ENCODE results near the gene DBNL.

The DBNL gene

DNA sequence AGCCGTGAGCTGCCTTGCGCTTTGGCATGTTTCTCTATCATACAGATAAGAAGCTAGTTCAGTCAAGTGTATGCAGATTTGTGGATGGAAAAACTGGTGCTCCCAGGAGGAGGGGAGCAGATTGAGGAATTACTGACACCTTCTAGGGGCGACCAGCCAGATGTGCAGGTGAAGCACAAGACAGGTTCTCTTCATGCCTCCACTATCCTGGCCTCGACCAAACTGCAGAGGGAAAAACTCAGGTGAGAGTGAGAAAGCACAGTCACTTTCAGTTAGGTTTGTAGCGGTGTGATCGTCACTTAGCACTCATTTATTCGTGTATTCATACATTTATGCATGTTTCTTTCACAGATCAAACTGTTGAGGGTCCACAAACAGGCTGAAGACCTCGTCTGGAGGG is 600 bp upstream of the DBNL start:
- no peak for DNase-seq

DNA sequence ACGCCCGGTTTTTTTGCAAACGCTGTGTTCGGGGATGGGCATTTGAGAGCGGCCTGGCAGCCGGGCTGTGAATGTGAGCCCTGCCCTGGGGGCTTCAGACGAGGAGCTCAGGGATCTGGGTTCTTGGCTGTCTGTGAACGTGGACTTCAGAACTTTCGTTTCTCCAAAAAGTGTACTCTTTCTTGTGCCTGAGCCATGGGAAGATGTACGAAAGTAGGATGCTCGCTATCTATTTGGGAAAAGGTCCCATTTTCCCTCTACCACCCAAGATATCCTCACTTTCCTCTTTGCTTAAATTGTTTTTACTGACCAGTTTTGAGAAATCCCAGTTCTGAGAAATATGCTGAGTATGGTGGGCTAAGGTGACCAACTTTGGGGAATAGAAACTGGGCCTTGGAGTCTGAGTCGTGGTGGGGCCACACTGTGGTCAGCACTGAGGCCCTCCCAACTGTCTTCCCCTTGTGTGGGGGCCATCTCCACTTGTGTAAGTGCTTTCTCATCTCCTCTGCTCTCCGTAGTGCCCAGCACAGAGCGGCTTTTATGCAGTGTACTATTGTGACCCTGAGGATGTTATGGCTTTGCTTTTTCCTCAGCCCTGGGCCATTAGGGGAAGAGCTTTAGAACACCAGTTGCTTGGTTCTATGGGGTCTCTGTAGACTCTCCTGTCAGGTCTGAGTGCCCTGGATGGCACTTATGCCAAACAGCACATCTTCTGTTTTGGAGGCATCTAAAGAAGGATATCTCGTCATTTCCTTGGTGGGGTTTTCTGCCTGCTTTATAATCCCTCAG is 918 bp downstream of the DBNL start:
- peak in 1 of 2 donors; percentile 37 for DNase-seq

- peak; percentile 73 to 82 for DNase-seq
Observed at GRCh38 chr7:44046321-44047061, 2.0 kb downstream of the DBNL start.

GRCh38 chr7:44048031-44048795 is 3.7 kb downstream of the DBNL start:
- DNase-seq: no peak

GRCh38 chr7:44050121-44050914 is 5.8 kb downstream of the DBNL start:
- DNase-seq: no peak

DNA sequence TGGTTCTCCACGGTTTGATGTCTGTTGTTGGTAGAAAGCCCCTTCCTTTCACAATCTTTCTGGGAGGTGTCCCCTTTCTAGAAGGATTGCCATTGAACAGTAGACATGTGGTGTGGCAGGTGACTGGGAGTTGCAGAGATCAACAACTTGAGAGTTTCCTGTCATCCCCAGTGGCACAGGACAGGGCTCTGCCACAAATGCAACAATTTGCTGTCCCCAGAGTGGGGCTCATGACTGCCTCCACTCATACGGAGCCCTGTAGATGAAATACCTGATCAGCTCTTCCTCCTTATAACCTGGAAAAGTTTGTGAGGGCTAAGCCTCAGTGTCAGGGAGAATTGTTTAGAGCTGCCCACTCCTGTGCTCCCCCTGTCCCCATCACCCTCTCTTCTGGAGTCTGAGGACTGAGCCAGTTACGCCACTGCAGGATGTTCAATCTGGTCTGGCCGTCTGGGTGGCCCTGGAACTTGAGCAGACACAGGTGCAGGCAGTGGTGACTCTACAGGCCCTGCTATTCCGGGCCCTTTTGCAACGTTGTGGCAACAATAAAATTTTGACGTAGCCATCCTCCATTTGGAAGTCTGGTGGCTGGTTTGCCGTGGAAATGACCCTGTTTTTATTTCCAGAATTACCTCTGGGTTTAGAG is 6.5 kb downstream of the DBNL start:
- no peak for DNase-seq

DNA sequence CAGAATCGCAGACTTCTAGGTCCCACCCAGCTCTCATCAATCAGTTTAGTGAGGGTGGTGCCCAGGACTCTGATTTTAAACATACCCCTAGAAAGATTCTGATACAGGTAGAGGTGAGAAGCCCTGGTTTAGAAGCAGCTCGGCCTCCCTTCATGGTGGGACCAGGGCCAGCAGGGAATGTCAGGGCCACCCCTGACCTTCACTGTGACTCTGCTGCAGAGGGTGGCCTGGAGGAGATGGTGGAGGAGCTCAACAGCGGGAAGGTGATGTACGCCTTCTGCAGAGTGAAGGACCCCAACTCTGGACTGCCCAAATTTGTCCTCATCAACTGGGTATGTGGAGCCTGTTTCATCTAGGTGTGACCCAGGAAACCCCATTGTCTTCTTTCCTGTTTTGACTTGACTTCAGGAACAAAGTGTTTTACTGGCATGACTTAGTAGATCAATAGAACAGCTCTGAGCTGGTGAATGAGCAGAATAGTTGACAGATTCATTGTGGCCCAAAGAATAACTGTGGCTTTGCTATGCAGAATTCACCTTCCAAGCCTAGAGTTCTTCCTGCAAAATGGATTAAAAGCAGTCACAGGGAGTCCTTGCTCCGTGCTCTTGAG is 7.2 kb downstream of the DBNL start:
- DNase-seq: no peak

- DNase-seq: no peak
Observed at GRCh38 chr7:44052771-44053365, 8.4 kb downstream of the DBNL start.

GRCh38 chr7:44056681-44057080 is 12.2 kb downstream of the DBNL start:
- no peak for DNase-seq

GRCh38 chr7:44057181-44057848 is 12.8 kb downstream of the DBNL start:
- no peak for DNase-seq

DNA sequence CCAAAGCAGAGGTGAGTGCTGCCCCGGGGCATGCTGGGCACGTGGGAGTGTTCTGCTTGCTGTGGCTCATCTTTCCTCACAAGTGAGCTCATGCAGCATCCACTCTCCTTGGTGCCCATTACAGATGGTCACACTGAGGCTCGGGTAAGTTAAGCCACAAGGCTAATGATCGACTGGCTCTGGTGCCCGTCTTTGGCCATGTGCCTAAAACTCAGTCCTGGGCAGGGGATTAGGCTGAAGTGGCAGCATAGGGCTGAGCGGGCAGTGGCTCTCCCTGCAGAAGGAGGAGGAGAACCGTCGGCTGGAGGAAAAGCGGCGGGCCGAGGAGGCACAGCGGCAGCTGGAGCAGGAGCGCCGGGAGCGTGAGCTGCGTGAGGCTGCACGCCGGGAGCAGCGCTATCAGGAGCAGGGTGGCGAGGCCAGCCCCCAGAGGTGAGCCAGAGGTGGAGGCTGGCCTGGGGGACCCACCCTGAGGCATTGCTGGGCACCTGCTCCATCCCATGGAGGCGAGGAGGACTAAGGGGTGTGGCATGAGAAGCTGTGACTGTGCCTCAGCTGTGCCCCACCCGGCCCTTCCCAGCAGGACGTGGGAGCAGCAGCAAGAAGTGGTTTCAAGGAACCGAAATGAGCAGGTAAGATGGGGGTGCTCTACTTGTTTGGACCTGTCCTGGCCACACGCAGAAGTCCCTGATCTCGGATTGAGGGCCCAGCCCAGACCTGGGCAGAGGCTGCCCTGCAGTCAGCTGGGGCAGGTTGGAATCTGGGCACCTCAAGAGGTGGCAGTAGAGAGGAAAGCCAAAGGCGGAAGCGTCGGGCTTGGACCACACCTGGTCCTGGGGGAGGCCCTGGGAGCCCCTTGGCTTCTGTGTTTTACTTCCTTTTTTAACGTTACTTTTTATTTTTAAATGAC is 13.6 kb downstream of the DBNL start:
- no peak for DNase-seq

GRCh38 chr7:44058759-44059218 is 14.3 kb downstream of the DBNL start:
- no peak for DNase-seq

DNA sequence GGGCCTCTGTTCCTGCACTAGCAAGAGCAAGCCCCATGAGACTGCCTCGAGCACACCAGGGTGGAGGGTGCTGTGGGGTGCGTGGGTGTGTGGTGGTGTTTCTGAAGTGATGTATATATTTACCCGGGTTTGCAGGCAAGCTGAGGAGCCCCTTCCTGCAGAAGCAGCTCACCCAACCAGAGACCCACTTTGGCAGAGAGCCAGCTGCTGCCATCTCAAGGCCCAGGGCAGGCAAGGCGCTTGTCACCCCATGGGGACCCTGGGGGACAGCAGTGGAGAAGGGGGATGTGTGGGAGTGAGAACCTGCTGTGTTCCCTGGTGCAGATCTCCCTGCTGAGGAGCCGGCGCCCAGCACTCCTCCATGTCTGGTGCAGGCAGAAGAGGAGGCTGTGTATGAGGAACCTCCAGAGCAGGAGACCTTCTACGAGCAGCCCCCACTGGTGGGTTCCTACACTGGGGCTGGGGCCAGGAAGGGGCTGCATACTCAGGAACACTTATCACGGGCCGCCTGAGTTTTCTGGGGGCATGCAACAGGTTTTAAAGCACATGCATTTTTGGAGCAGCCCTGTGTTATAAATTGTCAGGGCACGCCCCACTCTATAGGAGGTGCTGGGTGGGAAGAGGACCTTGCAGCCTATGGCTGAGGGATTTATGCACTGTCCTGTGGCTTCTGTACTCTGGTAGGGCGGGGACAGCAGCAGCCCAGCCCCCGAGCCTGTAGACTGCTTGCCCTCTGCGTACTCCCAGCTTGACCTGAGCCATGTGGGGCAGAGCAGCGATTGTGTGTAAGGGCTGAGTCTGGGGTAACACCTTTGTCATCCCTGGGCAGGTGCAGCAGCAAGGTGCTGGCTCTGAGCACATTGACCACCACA is 15.0 kb downstream of the DBNL start:
- no peak for DNase-seq

DNA sequence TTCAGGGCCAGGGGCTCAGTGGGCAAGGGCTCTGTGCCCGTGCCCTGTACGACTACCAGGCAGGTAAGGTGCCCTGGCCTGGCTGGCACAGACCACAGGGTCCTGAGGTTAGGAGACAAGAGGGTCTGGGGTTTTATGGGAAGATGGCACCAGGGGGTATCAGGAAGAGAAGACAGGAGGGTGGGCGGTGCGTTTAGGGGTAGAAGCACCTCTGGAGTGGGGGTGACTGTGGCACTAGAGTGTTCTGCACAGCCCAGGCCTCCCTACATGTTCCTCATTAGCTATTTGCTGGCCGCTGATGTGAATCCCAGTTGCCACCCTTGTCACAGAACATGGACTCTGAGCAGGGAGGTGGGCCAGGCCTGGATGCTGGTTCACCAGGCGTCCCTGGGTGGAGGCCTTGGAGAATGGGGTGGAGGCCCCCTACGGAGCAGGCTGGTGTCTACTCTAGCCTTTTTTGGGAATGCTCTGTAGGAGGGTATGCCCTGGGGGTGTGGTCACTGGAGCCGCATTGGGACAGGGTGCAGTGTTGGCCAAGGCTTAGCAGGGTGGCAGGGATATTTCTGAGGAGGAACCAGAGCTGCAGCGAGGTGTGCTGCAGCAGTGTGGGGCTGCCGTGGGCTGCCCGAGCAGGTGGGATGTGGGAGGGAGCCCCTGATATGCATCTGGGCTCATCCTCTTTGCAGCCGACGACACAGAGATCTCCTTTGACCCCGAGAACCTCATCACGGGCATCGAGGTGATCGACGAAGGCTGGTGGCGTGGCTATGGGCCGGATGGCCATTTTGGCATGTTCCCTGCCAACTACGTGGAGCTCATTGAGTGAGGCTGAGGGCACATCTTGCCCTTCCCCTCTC is 15.8 kb downstream of the DBNL start:
- no peak for DNase-seq

GRCh38 chr7:44060948-44061644 is 16.6 kb downstream of the DBNL start:
- no peak for DNase-seq

GRCh38 chr7:44061645-44062179 is 17.2 kb downstream of the DBNL start:
- DNase-seq: no peak

All from inflammatory macrophage (primary cell).